HuH-7 (cell line): ENCODE measurements around the gene SF1.

Experiments used
- DNase-seq: peaks from one replicate; pipeline ENCODE4 v3.0.0; 2011; ENCODE audit warnings: low spot score

The SF1 gene

DNA sequence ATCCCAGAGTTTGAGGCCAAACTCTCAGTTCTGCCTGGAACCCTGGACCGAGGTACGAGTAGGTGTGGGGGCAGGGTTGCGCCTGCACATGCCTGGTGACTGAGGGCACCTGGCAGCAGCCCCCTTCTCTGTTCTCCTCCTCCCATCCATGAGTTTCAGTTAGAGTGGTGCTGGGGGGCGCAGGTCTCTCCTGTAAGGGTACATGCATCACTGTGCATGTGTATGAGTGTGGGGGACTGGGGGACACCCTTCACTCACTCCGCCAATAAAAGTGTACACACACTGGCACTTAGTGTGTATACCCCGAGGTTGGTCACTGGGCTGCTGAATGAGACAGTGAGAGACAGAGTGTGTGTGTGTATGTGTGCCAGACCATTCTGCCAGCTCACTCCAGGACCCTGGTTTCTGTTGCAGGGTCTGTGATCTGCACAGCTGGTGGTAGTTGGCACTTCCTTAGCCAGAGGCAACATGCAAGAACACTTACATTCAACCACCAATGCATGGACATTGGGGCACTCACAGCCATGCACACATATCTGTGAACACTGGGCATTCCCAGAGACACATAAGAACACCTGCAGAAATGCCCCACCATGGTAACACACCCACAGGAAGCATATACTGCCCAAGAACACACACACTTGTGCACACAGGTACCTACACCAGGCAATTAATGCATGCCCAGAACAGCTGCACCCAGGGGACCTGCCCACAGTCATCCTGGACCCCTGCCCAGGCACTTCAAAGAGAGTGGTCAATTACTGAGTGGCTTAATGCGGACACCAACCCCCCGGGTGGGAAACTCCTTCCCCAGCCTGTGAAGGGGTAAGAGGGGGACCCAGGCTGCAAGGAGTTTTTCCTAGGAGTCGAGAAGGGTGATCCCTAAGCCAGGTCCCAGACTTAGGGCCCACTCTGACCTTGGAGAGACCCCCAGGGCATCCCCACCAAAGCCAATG, 54.2 kb downstream of the SF1 start:
- DNase-seq: no peak

DNA sequence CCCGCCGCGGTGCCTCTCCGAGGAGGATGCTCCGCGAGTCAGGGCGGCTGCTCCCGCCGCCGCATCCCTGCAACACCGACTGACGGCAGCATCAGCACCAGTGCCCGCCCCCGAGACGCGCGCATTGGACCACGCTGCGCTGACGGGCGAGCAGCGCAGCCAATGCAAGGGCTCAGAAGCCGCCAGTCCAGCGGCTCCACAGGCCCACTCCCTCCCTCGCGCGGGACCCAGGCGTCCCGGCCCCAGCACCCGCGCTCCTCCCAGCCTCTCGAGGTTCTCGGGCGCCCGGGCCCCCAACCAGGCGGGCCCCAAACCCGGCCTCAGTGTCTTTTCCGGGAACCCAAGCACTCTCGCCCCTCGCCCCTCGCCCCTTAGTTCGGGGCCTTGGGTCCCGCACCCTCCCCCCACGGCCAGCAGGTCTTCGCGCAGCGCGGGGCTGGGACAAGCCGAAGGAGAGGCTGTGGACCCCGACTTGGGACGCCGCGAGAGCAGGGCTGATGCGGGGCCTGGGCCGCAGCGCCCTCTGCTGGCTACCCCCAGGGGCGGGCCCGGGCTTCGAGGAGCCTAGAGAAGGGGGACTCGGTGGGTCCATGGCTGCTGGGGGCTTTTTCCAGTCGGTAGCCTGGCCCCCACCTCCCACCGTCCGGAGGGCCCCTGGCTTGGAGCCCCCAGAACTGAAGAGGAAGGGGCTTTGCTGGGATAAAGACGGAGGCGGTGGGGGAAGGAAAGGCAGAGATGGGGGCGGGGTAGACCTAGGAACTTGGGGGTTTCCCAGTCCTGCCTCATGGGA, 55.0 kb downstream of the SF1 start, which contains the start of gene NRXN2:
NRXN2 (minus strand) TSS at position 81 of the 790 bp plus-strand sequence. CDS start 9,498 bp downstream, outside the sequence.
- DNase-seq: peak; percentile 94

DNA sequence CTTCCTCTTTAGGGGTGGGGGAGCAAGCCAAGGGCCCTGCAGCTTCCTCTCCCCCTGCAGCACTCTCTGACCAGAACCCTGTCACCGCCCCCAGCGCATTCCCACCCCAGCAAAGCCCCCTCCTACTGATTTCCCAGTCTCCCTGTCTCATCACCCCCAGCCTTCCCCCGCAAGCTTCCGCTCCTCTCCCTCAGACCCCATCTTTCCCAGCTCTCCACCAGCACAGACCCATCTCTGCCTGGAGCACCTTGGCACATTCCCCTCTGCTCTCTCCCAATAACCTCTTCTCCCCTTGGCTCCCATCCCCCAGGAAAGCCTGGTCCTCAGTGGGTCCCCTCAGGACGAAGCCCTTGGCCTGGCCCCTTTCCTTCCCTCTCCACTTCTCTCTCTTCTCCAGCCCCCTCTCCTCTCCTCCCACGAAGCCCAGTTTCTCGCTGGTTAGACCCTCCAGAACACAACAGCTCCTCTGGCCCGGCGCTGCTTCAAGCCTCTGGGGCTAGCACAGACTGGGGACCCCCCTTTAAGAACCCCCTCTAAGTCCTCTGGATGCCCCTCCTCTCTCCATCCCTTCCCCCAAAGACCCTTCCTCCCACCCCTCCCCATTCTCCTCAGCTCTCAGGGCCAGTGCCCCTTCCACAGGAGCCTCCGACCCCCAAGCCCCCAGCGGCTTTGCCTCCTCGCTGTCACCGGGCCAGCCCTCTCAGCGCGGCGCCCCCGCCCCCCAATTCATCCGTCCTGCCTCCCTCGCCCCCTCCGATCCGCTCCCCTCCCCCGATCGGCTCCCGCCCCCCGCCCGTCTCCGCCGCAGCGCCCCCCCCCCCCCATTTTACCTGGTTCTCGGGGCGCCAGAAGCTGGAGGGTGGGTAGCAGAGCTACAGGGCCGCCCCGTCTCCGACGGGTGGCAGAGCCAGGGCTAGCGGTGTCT, 55.9 kb downstream of the SF1 start:
- DNase-seq: no peak

DNA sequence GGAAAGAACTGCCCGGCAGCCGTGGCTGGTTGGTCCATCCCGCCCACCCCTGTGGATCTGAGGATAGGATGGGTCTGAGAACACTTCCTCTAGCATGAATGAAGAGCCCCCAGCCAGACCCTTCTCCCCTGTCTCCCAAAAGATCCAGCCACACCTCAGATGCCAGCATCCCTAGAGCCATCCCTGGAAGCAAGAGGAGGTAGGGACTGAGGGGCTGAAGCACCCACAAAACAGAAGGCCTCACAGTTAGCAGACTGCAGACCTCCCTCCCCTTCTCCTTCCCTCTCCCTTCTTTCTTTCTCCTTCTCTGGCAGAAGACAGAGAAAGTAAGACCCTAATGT, 57.0 kb downstream of the SF1 start:
- DNase-seq: no peak

DNA sequence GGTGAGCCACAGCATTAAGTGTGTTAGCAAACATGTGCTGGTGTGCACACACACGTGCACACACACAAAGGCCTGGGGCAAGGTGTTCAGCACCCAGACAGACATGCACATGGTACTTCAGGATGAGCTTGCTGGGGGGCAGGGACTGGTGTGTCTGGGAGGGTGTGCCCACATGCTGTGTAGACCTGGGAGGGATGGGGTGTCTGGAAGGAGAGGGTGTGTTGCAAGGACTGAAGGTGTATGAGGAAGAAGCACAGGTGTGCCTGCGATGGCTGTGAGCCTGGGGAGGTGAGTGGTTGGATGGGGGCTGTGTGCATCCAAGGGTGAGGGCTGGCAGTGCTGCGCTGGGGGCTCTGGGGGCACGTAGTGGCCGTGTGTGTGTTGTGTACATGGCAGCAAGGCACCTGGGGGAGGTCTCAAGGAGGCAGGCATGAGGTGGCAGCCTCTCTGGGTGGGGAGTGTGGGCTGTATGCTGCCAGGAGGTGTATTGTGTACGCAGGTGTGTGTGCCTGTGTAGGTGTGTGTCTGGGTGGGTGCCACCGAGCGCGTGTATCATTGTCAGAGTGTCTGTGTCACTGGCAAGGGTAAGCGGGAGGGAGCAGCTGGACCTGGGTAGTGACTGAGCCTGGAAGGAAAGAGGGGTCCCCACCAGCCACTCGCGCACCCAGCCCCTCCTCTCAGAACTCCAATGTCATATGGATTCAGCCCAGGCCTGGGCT, 57.5 kb downstream of the SF1 start:
- no peak for DNase-seq

DNA sequence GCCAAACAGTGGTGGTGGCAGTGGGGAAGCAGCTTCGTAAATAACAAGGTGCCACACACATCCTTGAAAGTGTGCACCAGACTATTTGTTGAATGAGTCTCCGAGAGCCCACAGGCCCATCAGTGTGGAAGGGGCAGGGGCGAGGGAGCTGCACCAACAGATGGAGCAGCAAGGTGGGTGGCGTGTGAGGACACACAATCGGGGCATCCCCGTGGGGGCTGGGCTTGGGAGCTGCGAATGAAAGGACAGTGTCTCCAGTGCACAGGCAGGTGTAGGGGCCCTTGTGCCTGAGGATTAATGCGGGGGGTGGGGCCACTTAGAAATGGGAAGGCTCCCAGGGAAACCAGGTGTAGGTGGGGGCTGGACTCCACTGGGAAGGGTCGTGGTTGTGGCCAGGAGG, 58.2 kb downstream of the SF1 start:
- DNase-seq: no peak

DNA sequence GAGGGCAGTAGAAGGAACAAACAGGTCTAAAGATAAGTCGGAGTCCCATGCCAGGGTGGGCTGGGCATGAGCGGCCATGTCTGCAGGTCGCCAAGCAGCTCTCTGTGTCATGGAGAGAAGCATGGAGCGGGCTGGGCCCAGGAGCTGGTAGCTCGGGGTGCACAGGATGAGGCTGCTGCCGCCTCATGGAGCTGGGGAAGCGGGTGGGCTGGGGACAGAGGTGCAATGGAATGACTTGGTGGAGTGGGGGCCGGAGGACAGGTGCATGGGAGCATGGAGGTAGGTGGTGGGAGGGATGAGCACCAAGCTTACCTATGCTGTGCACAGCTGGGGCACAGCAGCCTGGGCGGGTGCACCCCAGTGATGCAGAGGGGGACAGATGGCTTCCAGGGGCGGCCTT, 58.9 kb downstream of the SF1 start:
- no peak for DNase-seq

DNA sequence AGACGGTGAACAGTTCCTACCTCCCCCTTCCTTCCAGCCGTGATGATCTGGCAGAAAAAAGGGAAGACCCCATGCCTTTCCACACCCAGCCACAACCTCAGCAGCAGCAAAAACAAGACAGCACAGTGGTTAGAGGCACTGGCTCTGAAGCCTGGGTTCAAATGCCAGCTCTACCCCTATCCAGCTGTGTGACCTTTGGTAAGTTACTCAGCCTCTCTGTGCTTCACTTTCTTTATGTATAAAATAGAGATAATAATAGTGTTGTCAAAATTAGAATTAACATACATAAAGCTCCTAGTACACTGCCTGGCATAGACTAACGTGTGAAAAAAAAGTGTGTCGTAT, 59.6 kb downstream of the SF1 start:
- DNase-seq: no peak

DNA sequence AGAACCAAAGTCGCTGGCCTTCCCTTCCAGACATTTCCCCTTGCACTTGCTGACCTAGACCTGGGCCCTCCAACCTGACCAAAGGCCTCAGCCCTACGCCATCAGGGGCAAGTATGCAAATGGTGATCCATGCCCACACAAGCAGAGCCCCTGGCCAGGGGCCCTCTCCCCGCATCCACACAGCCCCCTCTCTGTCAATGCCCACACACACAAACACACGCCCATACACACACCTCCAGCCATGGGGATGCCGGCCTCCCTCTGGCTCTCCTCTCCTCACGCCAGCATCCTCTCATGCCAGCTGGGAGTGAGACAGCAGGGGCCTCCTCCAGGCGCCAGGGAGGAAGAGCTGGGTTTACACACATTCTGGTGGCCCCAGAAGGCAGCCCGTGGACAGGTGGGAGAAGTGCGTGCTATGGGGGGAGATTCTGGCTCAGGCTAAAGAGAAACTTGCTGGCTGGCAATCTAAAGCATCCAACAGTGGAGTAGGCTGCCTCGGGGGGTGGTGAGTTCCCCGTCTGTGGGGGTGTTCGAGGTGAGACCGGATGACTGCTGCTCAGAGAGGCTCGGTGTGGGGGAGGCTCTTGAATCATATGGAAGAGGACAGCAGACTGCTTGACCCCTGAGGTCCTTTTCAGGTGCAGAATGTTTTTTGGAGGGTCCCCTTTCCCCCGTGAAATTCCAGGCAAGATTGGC, 60.1 kb downstream of the SF1 start:
- DNase-seq: no peak

DNA sequence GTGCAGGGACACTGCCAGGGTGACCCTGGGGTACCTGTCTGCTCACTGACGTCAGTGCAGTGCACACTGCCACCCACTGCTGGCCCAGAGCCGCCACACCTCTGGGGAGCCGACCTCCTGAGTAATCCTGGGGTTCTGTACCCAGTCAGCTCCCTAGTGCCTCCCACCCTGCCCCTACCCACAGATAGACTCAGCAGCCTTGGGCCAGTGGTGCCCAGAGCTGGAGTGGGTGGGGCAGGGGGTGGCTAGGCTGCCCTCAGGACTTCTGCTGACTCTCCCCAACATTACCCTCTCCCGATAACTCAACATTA, 61.1 kb downstream of the SF1 start:
- no peak for DNase-seq

DNA sequence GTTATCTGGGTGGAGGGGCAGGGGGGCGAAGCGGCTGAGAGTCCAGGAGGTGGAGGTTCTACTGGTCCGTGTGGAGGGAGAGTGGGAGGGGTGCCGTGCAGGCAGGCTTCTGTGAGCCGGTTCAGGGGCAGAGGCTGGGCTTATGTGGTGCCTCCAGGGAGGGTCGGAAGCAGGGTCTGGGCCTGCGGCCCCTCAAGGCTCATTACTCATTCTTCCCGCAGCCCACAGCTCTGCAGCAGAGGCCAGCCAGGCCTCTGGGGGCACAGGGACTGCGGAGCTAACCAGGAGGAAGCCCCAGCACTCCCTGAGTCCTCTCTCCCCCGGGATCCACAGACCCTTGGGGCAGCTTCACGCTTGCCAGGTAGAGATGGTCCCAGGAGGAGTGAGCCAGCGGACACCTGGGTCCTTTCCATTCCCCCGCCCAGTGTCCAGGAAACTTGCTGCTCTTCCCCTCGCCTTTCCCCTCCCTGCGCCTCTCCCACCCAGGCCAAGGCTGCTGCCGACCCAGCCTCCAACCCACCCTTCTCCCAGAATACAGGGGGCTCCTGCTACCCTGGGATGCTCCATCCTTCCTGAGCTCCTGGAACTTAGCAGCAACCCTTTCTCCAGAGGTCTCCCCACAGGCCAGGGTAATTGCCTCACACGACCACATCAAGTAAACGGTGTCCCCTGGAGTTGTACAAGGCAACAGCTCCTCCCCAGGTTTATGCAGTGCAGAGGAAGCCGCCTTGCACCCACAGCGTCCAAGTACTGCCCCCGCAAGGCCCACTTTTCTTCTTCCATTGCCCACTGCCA, 61.7 kb downstream of the SF1 start:
- no peak for DNase-seq

DNA sequence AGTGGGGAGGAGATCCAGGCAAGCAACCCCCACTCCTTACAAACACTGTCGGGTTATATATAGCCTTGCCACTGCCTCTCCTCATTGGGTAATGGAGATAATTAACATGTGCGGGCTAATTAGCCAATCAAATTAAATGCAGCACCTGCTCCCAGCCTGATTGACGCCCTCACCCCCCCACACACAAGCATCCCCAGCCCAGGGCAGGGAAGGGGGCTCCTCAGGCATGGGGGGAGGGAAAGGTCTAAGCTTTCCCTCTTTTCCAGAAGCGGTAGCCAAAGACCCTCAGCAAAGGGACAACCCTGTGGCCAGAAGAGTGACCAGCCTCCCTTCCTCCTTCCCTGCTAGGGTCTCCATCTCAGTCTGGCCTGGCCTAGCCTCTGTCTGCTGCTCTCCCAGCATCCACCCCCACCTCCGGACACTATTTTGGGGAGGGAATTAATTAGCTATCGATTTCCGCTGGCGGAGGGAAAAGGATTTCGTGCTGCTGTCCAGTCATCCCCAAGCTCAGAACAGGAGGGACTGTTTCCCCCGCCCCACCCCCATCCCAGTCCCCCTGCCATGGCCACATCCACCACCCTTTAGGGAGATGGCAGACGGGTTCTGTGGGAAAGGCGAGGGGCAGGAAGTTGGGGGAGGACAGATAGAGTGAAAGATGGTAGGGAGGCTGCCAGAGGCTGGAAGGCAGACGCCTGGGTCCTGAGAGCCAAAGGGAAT, 62.4 kb downstream of the SF1 start:
- no peak for DNase-seq

DNA sequence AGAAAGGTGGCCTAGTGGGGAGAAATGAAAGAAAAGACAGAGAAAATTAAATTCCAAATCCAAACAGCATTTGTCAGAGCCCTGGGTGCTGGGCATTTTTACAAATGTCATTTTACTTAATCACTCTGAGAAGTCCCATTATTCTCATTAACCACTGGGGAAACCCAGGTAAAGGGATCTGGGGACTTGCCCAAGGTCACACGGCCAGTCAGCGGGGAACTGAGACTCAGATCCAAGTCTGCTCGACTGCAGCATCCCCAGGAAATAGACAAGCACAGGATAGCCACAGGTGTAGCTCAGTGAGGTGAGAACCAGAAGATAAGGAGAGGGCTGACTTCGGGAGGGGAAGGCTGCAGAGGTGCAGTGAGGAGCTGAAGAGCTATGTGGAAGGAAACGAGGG, 63.2 kb downstream of the SF1 start:
- DNase-seq: no peak

DNA sequence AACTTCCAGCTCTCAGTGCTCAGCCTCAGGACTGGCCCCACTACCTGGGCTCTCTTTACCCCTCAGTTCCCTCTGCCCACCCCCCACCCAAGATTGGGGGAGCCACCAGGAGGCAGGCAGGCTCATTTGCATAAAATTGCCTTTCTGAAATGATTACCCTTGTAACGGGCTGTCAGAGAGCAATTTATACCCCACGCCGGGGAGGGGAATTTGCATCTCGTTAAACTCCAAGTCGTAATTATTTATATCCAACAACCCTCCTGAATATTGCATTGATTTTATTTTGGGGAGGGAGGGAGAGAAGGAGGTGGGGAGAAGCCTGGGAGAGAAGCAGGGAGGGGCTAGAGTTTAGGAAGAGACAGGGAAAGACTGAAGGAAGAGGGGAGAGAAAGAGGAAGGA, 63.7 kb downstream of the SF1 start:
- DNase-seq: no peak
